ENCODE measurements around the gene MSH5. TPM values are rescaled to one million over a fixed set of nuclear protein-coding genes. Genes with fewer than 3 reads are reported as not detected.
A peak's percentile ranks its signal among the peaks of the same experiment; 100 is the strongest.

Gene MSH5
- total and polyA plus RNA-seq, 9 of the 15 experiments (the other 6 are each of a cell fraction or from before 2014, with no cell fraction given), result 12.5 to 104 (median 46.6) TPM

GRCh38 chr6:31806470-31807272, 66.9 kb downstream of the MSH5 start, which contains the start of gene LSM2 (continued):
- TF ChIP-seq ZNF318 (IDR thresholded peaks at IDR 0.05; ENCODE audit: borderline replicate concordance in 1 of 2, low read depth in 1 of 2) (no peak), SAFB2 (IDR thresholded peaks at IDR 0.05; ENCODE audit: borderline replicate concordance, low read depth, low read length, severe bottlenecking) (no peak), KLF1 (tag; IDR thresholded peaks at IDR 0.05) (peak; percentile 63; the same call in 1 of the 2 replicates), GATAD2A (IDR thresholded peaks at IDR 0.05) (peak; percentile 92), PREB (CRISPR knock-in tag; IDR thresholded peaks at IDR 0.05) (peak; percentile 17; the same call in 1 of the 2 replicates), RBBP5 (IDR thresholded peaks at IDR 0.05; ENCODE audit: borderline replicate concordance, insufficient read depth, low read length, poor library complexity, severe bottlenecking) (peak; percentile 99), EZH2 (IDR thresholded peaks at IDR 0.05; ENCODE audit: borderline replicate concordance, low read depth, low read length) (no peak), KDM4B (IDR thresholded peaks at IDR 0.05; ENCODE audit: borderline replicate concordance in 2 of 2, low read depth in 1 of 2) (no peak), MITF (IDR thresholded peaks at IDR 0.05) (no peak; the same call in 1 of the 2 replicates), BDP1 (IDR thresholded peaks at IDR 0.05; ENCODE audit: insufficient read depth, insufficient read length) (no peak), ESRRA (IDR thresholded peaks at IDR 0.05; ENCODE audit: borderline replicate concordance, low read depth) (peak; percentile 81)
